GM18511 (cell line): ENCODE measurements around the gene GRK6.

Source experiments
- ATAC-seq: cut with Tn5 transposase; IDR thresholded peaks from one replicate; pipeline ENCODE4 v1.9.1; 2021; ENCODE audit warnings: mild to moderate bottlenecking, moderate library complexity; ENCODE audit not compliant: unreplicated experiment

The GRK6 gene

DNA sequence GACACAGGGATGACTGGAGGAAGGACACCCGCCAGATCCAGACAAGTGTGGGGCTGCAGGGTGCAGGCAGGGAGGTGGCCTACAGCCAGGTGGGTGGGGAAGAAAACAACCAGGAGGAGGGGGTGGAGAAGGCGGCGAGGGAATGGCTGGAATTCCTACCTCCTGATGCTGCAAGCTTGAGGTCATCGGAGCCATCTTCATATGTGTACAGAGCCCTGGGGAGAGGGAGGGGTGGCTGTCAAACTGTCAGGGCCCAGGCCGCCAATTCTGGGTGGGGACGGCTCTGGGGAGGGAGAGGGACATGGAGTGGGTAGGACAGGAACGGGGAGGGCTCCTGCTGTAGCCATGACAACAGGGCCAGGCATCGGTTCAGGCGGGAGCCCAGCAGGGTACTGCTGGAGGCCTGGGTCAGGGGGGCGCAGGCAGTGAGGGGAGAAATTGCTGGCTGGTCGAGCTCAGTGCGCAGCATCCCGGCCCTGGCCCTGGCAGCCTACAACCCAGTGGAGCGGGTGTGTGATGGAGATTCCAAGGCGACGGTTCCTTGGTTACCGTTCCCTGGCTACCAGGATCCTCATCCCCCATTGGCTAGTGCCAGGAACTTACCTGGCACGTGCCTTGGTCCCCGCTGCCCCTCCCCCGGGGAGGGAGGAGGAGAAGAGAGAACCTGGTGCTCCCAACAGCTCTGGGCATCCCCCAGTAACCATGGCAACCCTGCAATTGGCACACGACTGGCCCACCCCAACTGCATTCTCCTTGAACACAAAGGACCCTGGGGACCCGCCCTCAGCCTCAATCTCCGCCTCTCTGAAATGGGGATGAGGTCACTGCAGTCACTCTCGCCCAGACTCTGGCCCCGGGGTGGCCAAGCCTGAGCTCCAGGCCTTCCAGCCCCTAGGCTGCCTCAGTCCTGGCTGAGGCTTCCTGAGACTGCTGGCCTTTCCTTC, 42.5 kb downstream of the GRK6 start:
- no peak for ATAC-seq

DNA sequence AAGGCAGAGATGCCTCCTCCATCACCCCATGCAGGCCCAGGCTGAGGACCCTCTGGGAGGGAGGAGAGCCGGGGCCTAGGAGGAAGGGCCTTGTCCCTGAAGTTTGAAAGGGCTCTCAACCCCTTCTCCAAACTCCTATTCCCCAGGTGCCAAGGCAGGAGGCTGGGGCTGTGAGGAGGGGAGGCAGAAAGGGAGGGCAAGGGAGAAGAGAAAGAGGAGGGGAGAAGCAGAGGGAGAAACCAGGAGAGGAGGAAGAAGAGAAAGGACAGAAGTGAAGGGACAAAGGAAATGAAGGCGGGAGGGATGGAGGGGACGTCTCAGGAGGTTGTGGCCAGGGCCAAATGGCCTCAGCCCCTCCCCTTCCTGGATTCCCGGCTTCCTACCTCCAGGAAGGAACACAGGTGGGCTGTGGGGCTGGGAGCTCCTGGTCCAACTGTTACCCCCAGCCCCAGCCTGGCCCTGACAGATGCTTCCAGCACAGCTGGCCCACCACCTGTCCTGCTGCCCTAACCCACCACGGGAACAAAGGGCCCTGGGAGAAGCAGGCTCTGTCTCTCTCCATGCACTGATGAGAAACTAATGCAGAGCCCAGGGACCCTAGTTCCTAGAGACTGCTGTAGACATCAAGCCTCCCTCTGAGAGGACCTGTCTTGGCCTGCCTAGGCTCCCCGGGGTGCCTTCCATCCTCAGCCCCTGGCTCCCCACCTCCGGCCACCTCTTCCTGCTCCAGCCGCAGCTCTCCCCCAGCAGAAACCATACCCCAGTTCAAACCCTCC, 43.5 kb downstream of the GRK6 start:
- ATAC-seq = no peak

DNA sequence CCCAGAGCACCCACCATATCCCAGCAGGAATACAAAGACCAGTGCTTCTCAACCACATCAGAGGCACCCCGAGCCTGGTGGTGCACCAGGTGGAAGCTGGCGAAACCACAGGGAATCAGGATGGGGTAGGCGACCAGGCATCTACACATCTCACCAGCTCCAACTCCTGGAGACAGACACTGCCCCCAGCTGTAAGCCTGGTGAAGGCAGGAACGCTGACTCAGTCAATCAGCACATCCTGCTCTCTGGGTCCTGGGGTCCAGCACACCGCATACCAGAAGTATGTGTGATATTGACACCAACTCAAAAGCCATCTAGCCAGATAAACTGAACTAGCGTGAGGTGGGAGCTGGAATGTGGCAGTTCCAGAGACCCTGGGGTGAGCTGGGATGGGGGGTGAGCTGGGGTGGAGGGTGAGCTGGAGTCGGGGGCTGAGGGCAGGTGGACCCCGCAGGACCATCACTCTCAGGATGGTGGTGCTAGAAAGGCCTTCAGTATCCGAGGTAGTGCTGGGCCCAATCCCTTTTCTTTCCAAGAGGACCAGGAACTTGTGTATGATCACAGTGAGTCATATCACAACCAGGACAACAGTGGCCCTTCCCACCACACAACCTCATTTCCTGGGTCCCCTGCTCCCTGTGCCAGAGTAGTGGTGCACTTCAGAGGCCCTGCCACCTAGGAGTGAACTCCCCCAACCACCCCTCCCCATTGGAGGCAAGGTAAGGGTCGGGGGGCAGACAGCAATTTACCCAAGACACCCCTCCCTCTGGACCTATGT, 44.5 kb downstream of the GRK6 start:
- ATAC-seq = no peak

DNA sequence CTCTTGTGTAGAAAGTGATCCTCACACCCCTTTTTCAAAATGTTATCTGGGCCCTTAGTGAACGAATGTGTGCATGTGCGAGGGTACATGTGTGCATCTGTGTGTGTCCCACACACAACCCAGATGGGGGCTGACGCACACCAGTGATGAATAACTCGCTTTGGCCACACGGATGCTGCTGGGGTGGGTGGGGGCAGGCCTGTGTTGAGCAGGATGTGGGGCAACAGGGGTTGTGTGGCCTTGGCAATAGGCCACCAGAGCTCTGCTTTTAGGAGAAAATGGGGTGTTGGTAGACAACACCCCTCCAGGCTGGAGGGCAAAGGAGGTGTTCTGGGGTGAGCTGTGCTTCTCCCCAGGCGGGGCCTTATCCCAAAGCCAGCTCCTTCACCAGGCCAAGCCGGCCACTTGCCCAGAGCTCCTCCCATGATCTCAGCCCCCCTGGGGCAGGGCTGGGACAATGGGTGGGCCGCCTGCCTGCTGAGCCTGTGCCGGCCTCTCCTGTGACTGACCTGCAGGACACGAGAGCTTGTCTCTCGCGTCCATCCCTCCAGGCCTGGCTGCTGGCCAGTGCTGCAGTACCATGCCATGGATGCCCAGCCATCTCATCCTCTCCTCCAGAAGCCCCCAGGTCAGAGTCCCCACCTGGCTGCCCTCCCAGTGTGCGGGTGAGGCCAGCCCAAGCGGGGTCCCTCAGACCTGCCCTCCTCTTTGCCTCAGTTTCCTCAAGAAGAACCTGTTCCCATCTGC, 45.3 kb downstream of the GRK6 start:
- no peak for ATAC-seq

DNA sequence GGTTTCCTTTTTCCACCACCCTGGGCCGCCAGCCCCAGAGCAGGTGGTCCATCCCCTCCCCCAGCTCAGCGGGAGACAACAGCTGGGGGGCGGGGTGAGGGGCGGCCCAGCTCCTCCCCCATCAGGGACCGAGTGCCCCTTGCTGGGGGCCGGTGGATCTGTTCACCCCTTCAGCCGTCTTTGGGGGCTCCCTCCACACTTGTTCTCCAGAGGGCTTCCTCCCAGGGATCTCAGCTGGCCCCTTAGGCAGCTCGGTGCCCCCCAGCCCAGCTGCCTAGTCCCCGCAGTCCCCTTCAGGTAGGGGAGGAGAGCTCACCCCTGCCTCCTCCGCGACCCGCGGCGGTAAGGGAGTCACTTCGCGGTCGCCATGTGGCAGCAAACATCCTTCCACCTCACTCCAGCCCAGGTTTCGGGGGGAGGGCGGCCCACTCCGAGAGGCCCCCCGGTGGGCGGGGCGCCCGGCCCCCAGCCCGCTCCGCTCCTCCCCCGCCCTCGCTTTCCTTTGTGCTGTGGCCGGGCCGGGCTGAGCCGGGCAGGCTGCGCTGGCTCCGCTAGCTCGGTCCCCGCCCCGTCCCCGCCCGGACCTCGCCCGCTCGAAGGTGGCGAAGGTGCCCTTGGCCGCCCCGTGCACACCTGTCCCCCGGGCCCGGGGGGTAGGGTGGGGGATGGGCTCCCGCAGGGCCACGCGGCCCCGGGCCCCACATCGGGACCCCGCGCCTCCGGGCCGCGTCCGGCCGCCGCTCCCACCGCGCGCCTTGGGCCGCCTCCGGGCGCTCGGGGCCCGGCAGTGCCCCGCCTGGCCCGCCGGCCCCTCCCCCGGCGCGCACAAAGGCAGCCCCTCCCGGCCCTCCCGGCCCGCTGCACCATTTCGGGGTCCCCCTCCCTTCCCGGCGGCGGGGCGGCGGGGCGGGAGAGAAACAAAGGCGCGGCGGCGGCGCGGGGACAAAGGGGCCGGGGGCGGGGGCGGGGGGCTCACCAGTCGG, 46.3 kb downstream of the GRK6 start:
- peak; percentile 66 for ATAC-seq

DNA sequence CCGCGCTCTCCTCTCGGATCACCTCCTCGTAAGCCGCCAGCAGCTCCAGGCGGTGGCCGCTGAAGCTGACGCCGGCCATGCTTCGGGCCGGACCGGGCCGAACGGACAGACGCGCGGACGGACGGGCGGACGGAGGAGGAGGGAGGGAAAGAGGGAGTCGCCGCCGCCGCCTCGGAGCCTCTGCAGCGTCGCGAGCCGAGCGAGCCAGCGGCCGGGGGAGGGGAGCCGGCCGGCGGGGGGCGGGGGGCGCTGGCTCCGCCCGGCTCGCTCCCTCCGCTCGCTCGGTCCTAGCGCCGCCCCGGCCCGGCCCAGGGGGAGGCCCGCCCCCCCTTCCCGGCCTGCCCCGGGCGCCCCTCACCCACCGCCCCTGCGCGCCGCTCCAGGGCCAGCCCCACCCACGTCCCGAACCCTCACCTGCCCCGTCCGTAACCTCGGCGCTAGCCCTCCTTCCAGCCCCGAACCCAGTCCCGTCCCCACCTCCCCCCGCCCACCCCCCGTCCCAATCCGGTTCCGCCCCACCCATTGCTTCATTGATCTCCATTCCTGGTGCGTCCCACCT, 47.0 kb downstream of the GRK6 start, which contains the start of gene DBN1:
Gene DBN1, minus strand, starts transcription at position 192 of the 559 bp plus-strand sequence. Its CDS starts 113 bp downstream, at position 79.
- peak; percentile 42 for ATAC-seq

DNA sequence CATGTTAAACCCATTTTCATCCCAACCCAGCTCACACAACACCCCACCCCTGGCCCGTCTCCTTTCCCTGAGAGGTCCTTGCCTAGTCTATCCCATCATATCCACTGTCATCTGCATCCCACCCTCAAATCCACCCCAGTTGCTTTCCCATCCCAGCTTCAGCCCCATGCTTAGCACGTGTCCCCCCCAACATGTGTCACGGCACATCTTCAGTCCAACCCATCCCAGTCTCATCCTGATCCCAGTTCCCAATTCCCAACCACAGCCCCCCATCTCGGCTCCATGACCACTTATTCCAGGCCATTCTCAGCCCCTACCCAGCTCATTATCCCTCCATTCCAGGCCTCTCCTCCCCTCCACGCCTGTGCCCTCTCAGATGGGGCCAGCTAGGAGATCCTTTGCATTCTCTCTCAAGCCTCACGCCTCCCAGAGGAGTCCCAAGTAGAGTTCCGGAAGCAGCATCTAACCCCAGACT, 47.6 kb downstream of the GRK6 start:
- ATAC-seq = no peak

DNA sequence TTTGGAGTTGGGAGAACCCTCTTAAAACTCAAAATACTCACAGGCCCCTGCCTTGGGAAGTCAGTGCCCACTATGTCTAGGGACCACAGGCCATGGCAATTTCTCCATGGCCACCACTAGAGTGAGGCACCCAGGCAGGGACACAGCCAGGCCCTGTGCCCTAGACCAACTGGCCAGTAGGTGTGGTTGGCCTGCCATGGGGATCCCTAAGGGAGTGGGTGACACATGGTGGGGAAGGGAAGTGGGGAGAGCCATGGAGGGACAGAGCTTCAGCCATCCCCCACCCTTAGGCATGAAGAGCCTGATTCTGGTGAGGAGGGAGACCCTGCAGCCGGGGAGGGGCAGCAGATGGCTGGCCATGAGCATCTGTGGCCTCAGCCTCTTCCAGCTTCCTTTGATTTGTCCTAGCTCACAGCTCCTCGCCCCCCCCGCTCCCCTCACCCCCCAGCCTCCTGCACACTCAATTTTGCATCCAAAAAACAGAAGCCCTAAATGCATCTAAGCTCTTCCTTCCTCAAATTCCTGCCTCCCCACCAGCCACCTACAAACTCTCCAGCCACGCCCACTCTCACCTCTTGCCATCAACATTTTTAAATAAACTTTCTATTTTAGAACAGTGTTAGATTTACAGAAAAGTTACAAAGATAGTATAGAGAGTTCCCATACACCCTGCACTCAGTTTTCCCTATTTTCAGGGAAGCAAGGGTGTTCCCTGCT, 48.5 kb downstream of the GRK6 start:
- no peak for ATAC-seq

DNA sequence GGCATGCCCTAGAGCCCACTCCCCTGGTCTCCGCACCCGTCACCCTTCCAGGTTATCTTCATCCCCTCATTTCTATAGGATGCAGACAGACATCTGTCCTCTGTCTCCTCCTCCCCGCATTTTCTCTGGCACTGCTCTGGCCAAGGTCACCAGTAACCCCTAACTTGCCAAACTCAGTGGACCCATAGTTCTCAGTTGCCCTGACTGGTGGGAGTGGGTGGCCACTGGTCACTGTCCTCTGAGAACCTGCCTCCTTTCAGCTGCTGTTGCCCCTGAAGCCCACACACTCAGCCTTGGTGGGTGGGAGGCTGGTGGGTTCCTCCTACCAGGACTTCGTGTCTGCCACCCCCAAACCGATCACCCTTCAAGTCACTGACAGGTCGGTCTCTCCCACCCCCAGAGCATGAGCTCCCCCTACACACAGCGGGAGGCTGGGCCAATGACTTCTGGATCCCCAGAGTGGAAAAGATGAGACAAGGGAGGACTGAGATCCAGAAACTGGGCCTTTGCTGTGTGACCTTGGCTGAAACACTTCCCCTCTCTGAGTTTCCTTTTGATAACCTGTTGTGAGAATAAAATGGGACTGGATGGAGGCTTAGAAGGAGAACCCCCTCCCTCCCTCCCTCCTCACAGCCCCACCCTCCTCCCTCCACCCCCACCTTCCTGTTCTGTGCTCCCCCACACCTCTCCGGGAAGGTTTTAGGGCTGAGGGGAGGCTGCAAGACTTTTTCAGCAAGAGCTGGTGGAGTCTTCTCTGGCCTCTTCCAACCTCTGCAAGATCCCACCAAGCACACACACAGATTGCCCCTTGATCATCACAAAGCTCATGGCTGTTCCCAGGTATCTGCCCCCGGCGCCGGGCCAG, 49.3 kb downstream of the GRK6 start:
- ATAC-seq = no peak

DNA sequence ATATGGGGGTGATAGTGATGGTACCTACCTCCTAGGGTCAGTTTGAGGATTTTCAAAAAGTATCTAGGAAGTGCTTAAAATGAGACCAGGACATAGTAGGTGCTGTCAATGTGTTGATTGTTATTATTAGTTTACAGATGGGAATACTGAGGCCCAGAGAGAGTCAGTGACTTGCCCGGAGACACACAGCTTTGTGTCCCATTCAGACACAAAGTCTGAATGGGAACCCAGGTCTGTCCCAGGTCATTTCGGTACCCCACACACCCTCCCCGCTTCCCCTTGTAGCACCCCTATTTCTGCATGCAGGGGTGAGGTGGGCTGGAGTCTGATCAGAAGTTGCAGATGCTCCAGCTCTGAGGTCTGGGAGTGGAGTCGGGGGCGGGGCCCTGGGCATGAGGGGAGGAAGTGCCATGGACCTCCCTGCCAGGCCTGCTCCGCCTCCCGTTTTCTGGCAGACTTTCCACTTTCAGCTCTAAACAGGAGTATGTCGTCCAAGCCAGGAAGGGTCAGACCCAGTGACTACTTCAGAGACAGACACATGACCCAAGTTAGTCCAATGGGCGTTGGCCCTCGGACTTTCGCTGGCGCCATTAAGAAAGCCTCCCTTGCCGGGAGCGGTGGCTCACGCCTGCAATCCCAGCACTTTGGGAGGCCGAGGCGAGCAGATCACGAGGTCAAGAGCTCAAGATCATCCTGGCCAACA, 50.2 kb downstream of the GRK6 start:
- ATAC-seq = no peak

DNA sequence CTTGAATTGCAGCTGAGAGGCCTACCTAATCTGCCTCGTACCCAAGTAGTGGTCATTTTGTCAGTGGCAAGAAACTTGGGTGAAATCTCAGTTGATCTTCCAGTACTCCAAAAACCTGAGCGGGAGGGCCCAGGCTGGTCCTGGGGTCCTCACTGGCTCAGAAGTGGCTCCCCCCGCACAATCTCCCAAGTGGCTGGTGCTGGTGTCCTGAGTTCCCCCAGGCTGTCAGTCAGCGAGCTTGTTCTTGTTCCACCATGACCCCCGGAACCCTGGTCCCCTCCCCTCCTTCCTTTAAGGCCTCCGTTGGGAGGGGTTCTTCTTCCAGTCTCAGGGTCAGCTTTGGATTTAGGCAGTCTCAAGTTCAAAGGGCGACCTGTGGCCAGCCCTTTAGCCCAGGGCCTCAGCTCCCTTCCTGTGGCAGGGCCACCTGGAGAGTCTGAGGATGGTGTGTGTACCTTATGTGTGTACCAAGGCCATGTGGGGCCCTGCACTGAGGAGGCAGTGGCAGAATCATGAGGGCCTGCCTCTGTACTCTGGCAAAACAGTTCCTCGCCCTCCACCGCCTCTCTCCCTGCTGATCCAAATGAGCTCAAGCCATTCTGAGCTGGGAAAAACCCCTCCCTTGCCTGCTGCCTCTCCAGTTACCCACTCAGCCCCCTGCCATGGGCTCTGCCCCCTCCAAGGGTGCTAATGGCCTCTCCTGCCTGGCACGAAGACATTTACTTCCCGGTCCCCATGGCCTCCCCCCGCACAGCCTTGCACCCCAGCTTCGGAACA, 51.4 kb downstream of the GRK6 start:
- ATAC-seq = no peak

DNA sequence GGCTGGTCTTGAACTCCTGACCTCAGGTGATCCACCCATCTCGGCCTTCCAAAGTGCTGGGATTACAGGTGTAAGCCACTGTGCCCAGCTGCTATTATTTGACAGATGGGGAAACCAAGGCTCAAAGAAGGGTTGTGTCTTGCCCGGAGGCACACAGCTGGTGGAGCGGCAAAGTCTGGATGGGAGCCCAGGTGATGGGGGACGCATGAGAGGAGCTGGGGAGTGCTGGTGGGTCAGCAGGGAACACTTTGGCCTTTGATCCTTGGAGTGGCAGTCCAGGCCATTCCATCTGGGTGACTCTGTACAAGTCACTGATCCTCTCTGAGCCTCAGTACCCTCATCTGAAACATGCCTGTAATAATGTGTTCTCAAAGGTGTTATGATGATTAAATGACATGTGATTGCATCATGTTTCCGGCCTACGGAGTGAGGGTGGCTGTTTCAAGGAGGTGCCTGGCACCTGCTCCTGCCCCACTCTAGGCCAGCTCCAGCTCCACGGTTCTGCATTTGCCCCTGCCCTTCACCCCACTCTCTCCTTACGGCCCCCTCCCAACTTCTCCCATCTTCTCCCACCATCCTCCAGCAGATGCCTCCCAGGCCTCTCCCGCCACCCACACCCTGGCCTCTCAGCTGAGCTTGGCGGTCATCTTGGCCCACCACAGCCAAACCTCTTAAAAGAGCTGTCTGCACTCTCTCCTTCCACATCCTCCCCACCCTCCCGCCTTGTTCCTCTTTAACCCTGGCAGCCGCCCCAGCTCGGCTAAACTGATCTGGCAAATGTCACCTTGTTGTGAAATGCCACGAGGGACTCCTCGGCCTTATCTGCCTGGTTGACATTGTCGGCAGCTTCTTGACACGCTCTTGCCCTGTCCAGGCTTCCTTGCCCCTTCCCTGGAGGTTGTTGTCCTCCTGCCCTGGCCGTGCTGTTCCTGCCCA, 52.5 kb downstream of the GRK6 start:
- no peak for ATAC-seq

DNA sequence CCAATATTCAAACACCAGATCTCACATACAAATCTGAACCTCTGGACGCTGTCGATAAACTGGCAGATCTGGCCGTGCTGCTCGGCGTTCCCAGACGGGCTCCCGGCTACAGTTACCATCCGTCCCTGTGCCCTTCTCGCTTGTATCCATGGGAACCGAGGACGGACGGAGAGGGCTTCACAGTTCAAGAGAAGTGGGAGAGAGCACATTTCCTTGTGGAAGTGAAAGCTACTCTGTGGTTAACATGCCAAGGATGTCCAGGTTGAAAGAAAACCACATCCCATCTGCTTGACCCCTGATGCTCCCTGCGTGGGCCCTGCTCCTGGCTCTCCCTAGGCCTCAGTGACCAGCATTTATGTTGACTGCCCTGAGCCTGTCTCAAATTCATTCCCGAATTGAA, 53.3 kb downstream of the GRK6 start:
- no peak for ATAC-seq

DNA sequence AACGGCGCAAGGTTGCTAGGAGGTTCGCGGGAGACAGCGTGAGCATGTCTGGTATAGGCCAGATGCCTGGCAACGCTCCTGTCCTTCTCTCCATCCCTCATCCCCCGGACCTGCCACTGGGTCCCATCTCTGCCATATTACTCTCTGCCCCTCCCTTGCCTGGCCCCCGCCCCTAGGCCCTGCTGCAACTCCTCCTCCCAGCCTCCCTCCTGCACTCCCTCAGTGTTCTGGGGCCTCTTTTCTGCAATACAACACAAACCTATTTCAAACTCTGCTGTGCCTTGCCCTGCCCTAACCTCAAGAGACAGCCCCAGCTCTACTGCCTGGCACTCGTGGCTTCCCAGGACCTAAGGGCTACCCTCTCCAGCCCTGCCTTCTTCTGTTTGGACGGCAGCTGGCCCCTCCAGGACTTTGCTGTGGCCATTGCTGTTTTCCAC, 55.9 kb downstream of the GRK6 start:
- no peak for ATAC-seq

DNA sequence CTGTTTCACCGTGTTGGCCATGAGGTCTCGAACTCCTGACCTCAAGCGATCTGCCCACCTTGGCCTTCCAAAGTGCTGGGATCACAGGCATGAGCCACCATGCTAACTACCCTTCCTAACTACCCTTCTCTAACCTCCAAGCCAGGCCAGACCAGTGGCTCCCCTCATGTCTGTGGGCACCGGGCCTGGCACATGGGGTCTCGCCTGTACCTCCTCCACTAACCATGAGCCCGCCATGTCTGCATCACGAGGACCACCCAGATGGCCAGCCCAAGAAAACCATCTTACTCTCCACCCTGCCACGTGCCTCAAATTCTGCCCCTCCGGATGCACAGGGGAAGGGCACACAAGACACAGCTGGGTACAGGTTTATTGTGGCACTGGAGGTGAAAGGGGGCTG, 56.6 kb downstream of the GRK6 start:
- no peak for ATAC-seq
